IMR-90 (cell line): ENCODE results near the gene SERPINF2. TPM values are rescaled to one million over a fixed set of nuclear protein-coding genes. Genes with fewer than 3 reads are reported as not detected.
A peak's percentile ranks its signal among the peaks of the same experiment; 100 is the strongest.

Experiments
- ATAC-seq: fragments of 200-7000 bp; cut with Tn5 transposase; 2 replicates; pipeline ENCODE4 v1.9.1; 2020; ENCODE audit warnings: low read depth, mild to moderate bottlenecking, moderate library complexity
- BruUV-seq: library from RNA; stranded (reverse); fragments of 400-500 nt; replicated peaks from 2 replicates; lab custom pipeline; 2021; lab: Mats Ljungman, UMichigan
- CTCF ChIA-PET: fragments of 300-600 bp; formaldehyde crosslinking; extraction: SDS; loops from one replicate; lab custom pipeline; 2021; ENCODE audit warnings: antibody characterized with exemption; lab: Yijun Ruan, JAX
- POLR2A ChIA-PET: fragments of 300-600 bp; sonication (Branson Sonifier 250); formaldehyde crosslinking; loops from one replicate; lab custom pipeline; 2022; ENCODE audit warnings: antibody characterized with exemption; ENCODE audit not compliant: unreplicated experiment; lab: Charles Lee
- DNase-seq: peaks from one replicate; pipeline ENCODE4 v3.0.0; 2013
- H2AFZ ChIP-seq: replicated peaks from 2 replicates; pipeline ENCODE3; 2013; ENCODE audit warnings: low read length, mild to moderate bottlenecking; ENCODE audit not compliant: poor library complexity
- H2AK5ac ChIP-seq: 2 replicates; pipeline ENCODE4 v1.6.1; 2013; ENCODE audit warnings: low read depth, low read length, inconsistent platforms
- H2AK9ac ChIP-seq: replicated peaks from 2 replicates; pipeline ENCODE3; 2013; ENCODE audit warnings: mild to moderate bottlenecking, low read depth, low read length, moderate library complexity; ENCODE audit not compliant: poor library complexity
- H2BK120ac ChIP-seq: 2 replicates; pipeline ENCODE4 v1.6.1; 2013; ENCODE audit warnings: low read depth, low read length, inconsistent platforms
- H2BK15ac ChIP-seq: 3 replicates; pipeline ENCODE4 v1.6.1; 2013; ENCODE audit warnings: low read depth, low read length, inconsistent platforms
- H2BK20ac ChIP-seq: 2 replicates; pipeline ENCODE4 v1.6.1; 2013; ENCODE audit warnings: low read depth, mild to moderate bottlenecking, inconsistent platforms, low read length, moderate library complexity
- H2BK5ac ChIP-seq: 2 replicates; pipeline ENCODE4 v1.6.1; 2013; ENCODE audit warnings: mild to moderate bottlenecking, low read depth, low read length, inconsistent platforms; ENCODE audit not compliant: poor library complexity, severe bottlenecking
- H3K14ac ChIP-seq: replicated peaks from 2 replicates; pipeline ENCODE4 v1.6.1; 2013; ENCODE audit warnings: low read depth, low read length, inconsistent platforms
- H3K18ac ChIP-seq: 2 replicates; pipeline ENCODE4 v1.6.1; 2013; ENCODE audit warnings: low read depth, low read length, control low read depth
- H3K23ac ChIP-seq: 2 replicates; pipeline ENCODE4 v1.6.1; 2013; ENCODE audit warnings: low read depth, low read length, inconsistent platforms
- H3K27ac ChIP-seq: 2 replicates; pipeline ENCODE4 v1.5.1; 2013; ENCODE audit warnings: mild to moderate bottlenecking, control low read depth, low read length; ENCODE audit not compliant: insufficient read depth
- H3K27me3 ChIP-seq: 2 replicates; pipeline ENCODE4 v1.6.1; 2013; ENCODE audit warnings: low read length; ENCODE audit not compliant: control insufficient read depth, insufficient read depth
- H3K36me3 ChIP-seq: 2 replicates; pipeline ENCODE4 v1.6.1; 2013; ENCODE audit warnings: low read length, mixed read lengths; ENCODE audit not compliant: control insufficient read depth, insufficient read depth
- H3K4ac ChIP-seq: 2 replicates; pipeline ENCODE4 v1.6.1; 2013; ENCODE audit warnings: low read depth, low read length, inconsistent platforms
- H3K4me1 ChIP-seq: 2 replicates; pipeline ENCODE4 v1.6.1; 2013; ENCODE audit warnings: low read length, mixed read lengths; ENCODE audit not compliant: control insufficient read depth, insufficient read depth
- H3K4me2 ChIP-seq: 2 replicates; pipeline ENCODE4 v1.6.1; 2013; ENCODE audit warnings: low read depth, mild to moderate bottlenecking, control low read depth, low read length, moderate library complexity
- H3K4me3 ChIP-seq: 2 replicates; pipeline ENCODE4 v1.5.1; 2013; ENCODE audit warnings: low read depth, mild to moderate bottlenecking, control low read depth, low read length, moderate library complexity; ENCODE audit not compliant: insufficient read depth
- H3K56ac ChIP-seq: 2 replicates; pipeline ENCODE4 v1.6.1; 2013; ENCODE audit warnings: low read length, inconsistent platforms; ENCODE audit not compliant: insufficient read depth; ENCODE audit errors: extremely low read depth
- H3K79me1 ChIP-seq, 2 experiments: 2 replicates each; pipeline ENCODE4 v1.6.1; 2013; ENCODE audit warnings: low read length in 2 of 2, inconsistent platforms in 1 of 2, low read depth in 1 of 2
- H3K9ac ChIP-seq: 2 replicates; pipeline ENCODE4 v1.6.1; 2013; ENCODE audit warnings: low read depth, low read length, control low read depth
- H3K9me1 ChIP-seq: 2 replicates; pipeline ENCODE4 v1.6.1; 2013; ENCODE audit warnings: low read length, inconsistent platforms; ENCODE audit not compliant: insufficient read depth
- H3K9me3 ChIP-seq: 2 replicates; pipeline ENCODE4 v1.6.1; 2013; ENCODE audit warnings: low read length; ENCODE audit not compliant: control insufficient read depth, insufficient read depth
- H4K20me1 ChIP-seq: 2 replicates; pipeline ENCODE4 v1.6.1; 2013; ENCODE audit warnings: low read length, inconsistent platforms; ENCODE audit not compliant: insufficient read depth
- H4K5ac ChIP-seq: 2 replicates; pipeline ENCODE4 v1.6.1; 2013; ENCODE audit warnings: mild to moderate bottlenecking, low read depth, low read length, control low read depth
- H4K8ac ChIP-seq, 2 experiments: 2 replicates each; pipeline ENCODE4 v1.6.1; 2013; ENCODE audit warnings: low read depth in 2 of 2, low read length in 2 of 2, control low read depth in 1 of 2, inconsistent platforms in 1 of 2
- H4K91ac ChIP-seq: 2 replicates; pipeline ENCODE4 v1.6.1; 2013; ENCODE audit warnings: low read depth, low read length, inconsistent platforms; ENCODE audit not compliant: insufficient read depth
- BHLHE40 ChIP-seq: fragments of 150-350 bp; IDR thresholded peaks from 2 replicates; pipeline ENCODE4 v1.6.1; 2016; ENCODE audit warnings: mild to moderate bottlenecking, low read depth, low read length
- CEBPB ChIP-seq: IDR thresholded peaks from 2 replicates; pipeline ENCODE4 v1.6.1; 2012; ENCODE audit warnings: low read depth, low read length, improper control_type of control experiment
- CHD1 ChIP-seq: IDR thresholded peaks from 2 replicates; pipeline ENCODE4 v1.6.1; 2012; ENCODE audit warnings: low read depth, low read length, improper control_type of control experiment
- FOS ChIP-seq: fragments of 150-350 bp; IDR thresholded peaks from 2 replicates; pipeline ENCODE4 v1.6.1; 2016; ENCODE audit warnings: low read depth, low read length
- NFE2L2 ChIP-seq: fragments of 150-350 bp; IDR thresholded peaks from 2 replicates; pipeline ENCODE4 v1.6.1; 2016; ENCODE audit warnings: low read depth, mild to moderate bottlenecking, low read length
- POLR2A ChIP-seq: IDR thresholded peaks from 2 replicates; pipeline ENCODE4 v1.6.1; 2012; ENCODE audit warnings: mild to moderate bottlenecking, low read depth, low read length
- RCOR1 ChIP-seq: IDR thresholded peaks from 2 replicates; pipeline ENCODE4 v1.6.1; 2012; ENCODE audit warnings: mild to moderate bottlenecking, low read length, improper control_type of control experiment; ENCODE audit not compliant: insufficient replicate concordance
- RFX5 ChIP-seq: IDR thresholded peaks from 2 replicates; pipeline ENCODE4 v1.8.0; 2012; ENCODE audit warnings: low read depth, mild to moderate bottlenecking, low read length, moderate library complexity
- WGBS, 2 experiments: methylation state at CpG; one replicate each; pipeline versions ENCODE4 v1.1.5 to v1.1.7; 2013; ENCODE audit warnings: missing lambda C conversion rate in 2 of 2; ENCODE audit not compliant: insufficient read length in 1 of 2; ENCODE audit errors: extremely low coverage in 2 of 2; 5-methylcytosine and 5-hydroxymethylcytosine counted together
- dilution Hi-C: fragments of 300-500 bp; cut with HindIII; formaldehyde crosslinking; loops from one replicate; pipeline ENCODE4 v1.14.3; 2018; ENCODE audit warnings: low sequenced_read_pairs; ENCODE audit not compliant: unreplicated experiment
- in situ Hi-C: fragments of 300-500 bp; cut with MboI; formaldehyde crosslinking; loops from 3 replicates; pipeline ENCODE4 v1.14.3; 2019; ENCODE audit warnings: low sequenced_read_pairs, inconsistent platforms, mixed read lengths
- intact Hi-C: fragments of 100-400 bp; cut with micrococcal nuclease; formaldehyde crosslinking; loops from 2 replicates; pipeline ENCODE4 v1.10.0; 2022
- polyA plus RNA-seq, 3 experiments: library from polyadenylated mRNA; depleted of rRNA; stranded (reverse); fragments of >200 nt; gene quantifications; 2 replicates each; pipeline ENCODE4 v1.2.3, GENCODE V29; 2012; ENCODE audit warnings: low replicate concordance in 1 of 3
- total RNA-seq: library from RNA; depleted of rRNA; stranded (reverse); fragments of >200 nt; gene quantifications from 2 replicates; pipeline ENCODE4 v1.2.3, GENCODE V29; 2012
- TF ChIP-seq, protein P1 (sequence below): fragments of 150-350 bp; IDR thresholded peaks from 2 replicates; pipeline ENCODE4 v1.6.1; 2016; ENCODE audit warnings: low read depth, mild to moderate bottlenecking, low read length, moderate library complexity, borderline replicate concordance
- TF ChIP-seq, protein P2 (sequence below): conservative IDR thresholded peaks from 2 replicates; pipeline ENCODE4 v1.5.1; 2012; ENCODE audit warnings: mild to moderate bottlenecking, low read depth, low read length, improper control_type of control experiment
- TF ChIP-seq, protein P3 (sequence below): fragments of 150-350 bp; IDR thresholded peaks from 2 replicates; pipeline ENCODE4 v1.6.1; 2017; ENCODE audit warnings: mild to moderate bottlenecking, antibody characterized with exemption, low read length, low read depth

SERPINF2 gene
- total and polyA plus RNA-seq, 2 of the 4 experiments (the other 2 are of a cell fraction) = not detected

DNA sequence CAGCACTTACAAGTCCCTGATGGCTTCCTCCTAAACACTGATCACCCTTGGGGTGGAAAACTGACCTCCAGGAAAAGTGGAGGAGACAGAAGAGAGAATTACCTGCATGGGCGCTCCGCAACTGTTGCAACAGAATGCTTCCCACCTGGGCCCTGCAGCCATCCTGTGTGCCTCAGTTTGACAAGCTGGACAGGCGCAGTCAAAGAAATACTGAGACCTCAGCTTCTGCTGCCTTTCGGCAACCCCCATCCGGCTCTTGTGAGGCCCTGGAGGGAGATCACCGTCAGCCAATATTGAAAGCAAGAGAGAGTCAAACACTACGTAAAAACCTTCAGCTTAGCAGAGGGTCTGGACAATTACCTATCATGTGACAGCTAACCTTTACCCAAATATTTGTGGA is 44.0 kb downstream of the SERPINF2 start:
- peak overlapping the region in 1 of 2 experiments; percentile 96; a peak in 3 of 4 replicates for H4K8ac ChIP-seq
- peaks cover 18% of the 10 kb centered on the region for H3K4me1 ChIP-seq
- H3K4ac ChIP-seq = peak overlapping the region; percentile 98; the same call in 1 of the 2 replicates
- BruUV-seq = no TSS peak
- no peaks in the 10 kb centered on the region for H3K27me3 ChIP-seq
- peaks cover 4% of the 10 kb centered on the region for H3K9me1 ChIP-seq
- H3K4me3 ChIP-seq = no peak overlapping the region
- H3K14ac ChIP-seq = peak overlapping the region; percentile 64
- H4K20me1 ChIP-seq = peaks cover 4% of the 10 kb centered on the region; the same call in 1 of the 2 replicates
- POLR2A ChIA-PET = interaction anchor here (1.6 kb wide), 1 partner anchor 70 kb away, joined by 10 read pairs; no protein-coding TSS in a partner anchor
- CTCF ChIA-PET = interaction anchor here (0.6 kb wide), 1 partner anchor 16 kb away, joined by 5 read pairs; no protein-coding TSS in a partner anchor
- H2BK5ac ChIP-seq = peak overlapping the region; percentile 92
- peak; percentile 16 for DNase-seq
- H3K56ac ChIP-seq = no peak overlapping the region
- WGBS, 2 experiments = 100% methylated on average over 3 of the region's 7 CpGs; no CpG with 5 or more reads in 1 of the 2 experiments
- peak overlapping the region; percentile 59; the same call in 1 of the 2 replicates for H3K27ac ChIP-seq
- H3K36me3 ChIP-seq = peaks cover 8% of the 10 kb centered on the region
- no peaks in the 10 kb centered on the region for H3K9me3 ChIP-seq
- H3K18ac ChIP-seq = peak overlapping the region; percentile 60; the same call in 1 of the 2 replicates
- H2BK20ac ChIP-seq = peak overlapping the region; percentile 87
- in situ Hi-C loops = loop anchor here (5.0 to 10.0 kb wide), 2 partner anchors 64 to 132 kb away; partner anchors contain the start of gene WDR81
- dilution Hi-C loops = no loop called here
- peak overlapping the region; percentile 85; the same call in 1 of the 2 replicates for H2BK120ac ChIP-seq
- no peak overlapping the region; the same call in 1 of the 2 replicates for H3K4me2 ChIP-seq
- H3K79me1 ChIP-seq = peaks cover 5 to 33% of the 10 kb centered on the region in 2 experiments; a peak in 2 of 4 replicates
- no peak for ATAC-seq
- peak overlapping the region; percentile 79; the same call in 1 of the 2 replicates for H2AK5ac ChIP-seq
- 0 out of 3 replicates have a peak overlapping the region, but pooled peaks have one; percentile 10 for H2BK15ac ChIP-seq
- TF ChIP-seq NFE2L2 = no peak
- TF ChIP-seq BHLHE40 = no peak
- no peak for TF ChIP-seq FOS
- TF ChIP-seq RCOR1 = no peak
- TF ChIP-seq, protein P1, sequence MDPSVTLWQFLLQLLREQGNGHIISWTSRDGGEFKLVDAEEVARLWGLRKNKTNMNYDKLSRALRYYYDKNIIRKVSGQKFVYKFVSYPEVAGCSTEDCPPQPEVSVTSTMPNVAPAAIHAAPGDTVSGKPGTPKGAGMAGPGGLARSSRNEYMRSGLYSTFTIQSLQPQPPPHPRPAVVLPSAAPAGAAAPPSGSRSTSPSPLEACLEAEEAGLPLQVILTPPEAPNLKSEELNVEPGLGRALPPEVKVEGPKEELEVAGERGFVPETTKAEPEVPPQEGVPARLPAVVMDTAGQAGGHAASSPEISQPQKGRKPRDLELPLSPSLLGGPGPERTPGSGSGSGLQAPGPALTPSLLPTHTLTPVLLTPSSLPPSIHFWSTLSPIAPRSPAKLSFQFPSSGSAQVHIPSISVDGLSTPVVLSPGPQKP = no peak
- TF ChIP-seq, protein P2, sequence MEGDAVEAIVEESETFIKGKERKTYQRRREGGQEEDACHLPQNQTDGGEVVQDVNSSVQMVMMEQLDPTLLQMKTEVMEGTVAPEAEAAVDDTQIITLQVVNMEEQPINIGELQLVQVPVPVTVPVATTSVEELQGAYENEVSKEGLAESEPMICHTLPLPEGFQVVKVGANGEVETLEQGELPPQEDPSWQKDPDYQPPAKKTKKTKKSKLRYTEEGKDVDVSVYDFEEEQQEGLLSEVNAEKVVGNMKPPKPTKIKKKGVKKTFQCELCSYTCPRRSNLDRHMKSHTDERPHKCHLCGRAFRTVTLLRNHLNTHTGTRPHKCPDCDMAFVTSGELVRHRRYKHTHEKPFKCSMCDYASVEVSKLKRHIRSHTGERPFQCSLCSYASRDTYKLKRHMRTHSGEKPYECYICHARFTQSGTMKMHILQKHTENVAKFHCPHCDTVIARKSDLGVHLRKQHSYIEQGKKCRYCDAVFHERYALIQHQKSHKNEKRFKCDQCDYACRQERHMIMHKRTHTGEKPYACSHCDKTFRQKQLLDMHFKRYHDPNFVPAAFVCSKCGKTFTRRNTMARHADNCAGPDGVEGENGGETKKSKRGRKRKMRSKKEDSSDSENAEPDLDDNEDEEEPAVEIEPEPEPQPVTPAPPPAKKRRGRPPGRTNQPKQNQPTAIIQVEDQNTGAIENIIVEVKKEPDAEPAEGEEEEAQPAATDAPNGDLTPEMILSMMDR = no peak
- no peak for TF ChIP-seq POLR2A
- TF ChIP-seq CHD1 = no peak
- no peak for TF ChIP-seq CEBPB
- TF ChIP-seq, protein P3, sequence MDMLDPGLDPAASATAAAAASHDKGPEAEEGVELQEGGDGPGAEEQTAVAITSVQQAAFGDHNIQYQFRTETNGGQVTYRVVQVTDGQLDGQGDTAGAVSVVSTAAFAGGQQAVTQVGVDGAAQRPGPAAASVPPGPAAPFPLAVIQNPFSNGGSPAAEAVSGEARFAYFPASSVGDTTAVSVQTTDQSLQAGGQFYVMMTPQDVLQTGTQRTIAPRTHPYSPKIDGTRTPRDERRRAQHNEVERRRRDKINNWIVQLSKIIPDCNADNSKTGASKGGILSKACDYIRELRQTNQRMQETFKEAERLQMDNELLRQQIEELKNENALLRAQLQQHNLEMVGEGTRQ = no peak
- no peak for TF ChIP-seq RFX5
- no peak overlapping the region for H2AFZ ChIP-seq
- no peak overlapping the region for H3K9ac ChIP-seq
- H4K5ac ChIP-seq = 0 out of 2 replicates have a peak overlapping the region, but pooled peaks have one; percentile 24
- H3K23ac ChIP-seq = no peak overlapping the region
- H4K91ac ChIP-seq = no peak overlapping the region
- H2AK9ac ChIP-seq = no peak overlapping the region
- intact Hi-C loops = loop anchor here (5.0 to 10.0 kb wide), 2 partner anchors 119 to 212 kb away; no protein-coding TSS in a partner anchor
